HL-60 (cell line): ENCODE data around the gene CDIPT.
"Not testable (repeated sequence)": the region's sequence is repeated elsewhere in the genome, so short reads cannot be mapped to it uniquely, and the experiment has no call there.

Experiments used
- DNase-seq, 2 experiments: peaks; one replicate each; pipeline ENCODE4 v3.0.0-alpha.2; 2010 to 2020; ENCODE audit warnings: low read depth in 1 of 2, low spot score in 1 of 2
- H3K27ac ChIP-seq: fragments of 250-450 bp; sonication (Bioruptor Pico); replicated peaks from 2 replicates; pipeline ENCODE4 v1.5.1; 2020; ENCODE audit warnings: mild to moderate bottlenecking, moderate library complexity
- H3K27me3 ChIP-seq: fragments of 250-450 bp; sonication (Bioruptor Pico); 2 replicates; pipeline ENCODE4 v1.5.1; 2021; ENCODE audit warnings: mild to moderate bottlenecking, moderate library complexity; ENCODE audit not compliant: insufficient read depth, poor library complexity, severe bottlenecking
- H3K4me3 ChIP-seq: replicated peaks from 2 replicates; pipeline ENCODE4 v1.5.1; 2011; ENCODE audit warnings: mild to moderate bottlenecking, control low read depth, low read length; ENCODE audit not compliant: insufficient read depth
- GABPA ChIP-seq: IDR thresholded peaks from 2 replicates; pipeline ENCODE4 v1.6.1; 2012; ENCODE audit warnings: low read depth
- POLR2AphosphoS5 ChIP-seq: IDR thresholded peaks from 2 replicates; pipeline ENCODE4 v1.6.1; 2012; ENCODE audit warnings: low read depth
- SPI1 ChIP-seq: IDR thresholded peaks from 2 replicates; pipeline ENCODE4 v1.6.1; 2012; ENCODE audit warnings: low read depth, mild to moderate bottlenecking, borderline replicate concordance
- TF ChIP-seq, protein P1 (sequence below): IDR thresholded peaks from one replicate; pipeline ENCODE4 v1.5.1; 2011; ENCODE audit warnings: low read length, control low read depth, inconsistent platforms; ENCODE audit not compliant: insufficient read depth
- TF ChIP-seq, protein P2 (sequence below): IDR thresholded peaks from 2 replicates; pipeline ENCODE4 v1.6.1; 2012; ENCODE audit warnings: low read depth; ENCODE audit not compliant: insufficient replicate concordance

Gene CDIPT

GRCh38 chr16:29892458-29892813 is 29.4 kb upstream of the CDIPT start:
- TF ChIP-seq, protein P1, sequence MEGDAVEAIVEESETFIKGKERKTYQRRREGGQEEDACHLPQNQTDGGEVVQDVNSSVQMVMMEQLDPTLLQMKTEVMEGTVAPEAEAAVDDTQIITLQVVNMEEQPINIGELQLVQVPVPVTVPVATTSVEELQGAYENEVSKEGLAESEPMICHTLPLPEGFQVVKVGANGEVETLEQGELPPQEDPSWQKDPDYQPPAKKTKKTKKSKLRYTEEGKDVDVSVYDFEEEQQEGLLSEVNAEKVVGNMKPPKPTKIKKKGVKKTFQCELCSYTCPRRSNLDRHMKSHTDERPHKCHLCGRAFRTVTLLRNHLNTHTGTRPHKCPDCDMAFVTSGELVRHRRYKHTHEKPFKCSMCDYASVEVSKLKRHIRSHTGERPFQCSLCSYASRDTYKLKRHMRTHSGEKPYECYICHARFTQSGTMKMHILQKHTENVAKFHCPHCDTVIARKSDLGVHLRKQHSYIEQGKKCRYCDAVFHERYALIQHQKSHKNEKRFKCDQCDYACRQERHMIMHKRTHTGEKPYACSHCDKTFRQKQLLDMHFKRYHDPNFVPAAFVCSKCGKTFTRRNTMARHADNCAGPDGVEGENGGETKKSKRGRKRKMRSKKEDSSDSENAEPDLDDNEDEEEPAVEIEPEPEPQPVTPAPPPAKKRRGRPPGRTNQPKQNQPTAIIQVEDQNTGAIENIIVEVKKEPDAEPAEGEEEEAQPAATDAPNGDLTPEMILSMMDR, result no peak

GRCh38 chr16:29891525-29892457 is 28.8 kb upstream of the CDIPT start:
- DNase-seq, result peak; percentile 55
- H3K27me3 ChIP-seq, result no peaks in the 10 kb centered on the region

More at GRCh38 chr16:29892458-29892813, 29.4 kb upstream of the CDIPT start:
- Histone ChIP-seq H3K27ac (no peak overlapping the region), H3K27me3 (no peaks in the 10 kb centered on the region), H3K4me3 (no peak overlapping the region)
- no peak for DNase-seq

DNA sequence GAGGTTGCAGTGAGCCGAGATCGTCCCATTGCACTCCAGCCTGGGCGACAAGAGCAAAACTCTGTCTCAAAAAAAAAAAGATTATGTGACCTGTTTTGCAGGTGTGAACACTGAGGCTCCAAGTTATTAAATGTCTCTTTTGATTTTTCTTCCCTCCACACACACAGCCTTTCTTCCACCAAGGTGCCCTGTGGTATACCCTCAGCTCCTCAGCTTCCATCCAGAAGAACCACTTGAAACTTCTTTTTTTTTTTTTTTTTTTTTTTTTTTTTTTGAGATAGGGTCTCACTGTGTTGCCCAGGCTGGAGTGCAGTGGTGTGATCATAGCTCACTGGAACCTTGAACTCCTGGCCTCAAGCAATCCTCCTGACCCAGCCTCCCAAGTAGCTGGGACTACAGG is 26.3 kb upstream of the CDIPT start:
- not testable (repeated sequence) for H3K27ac ChIP-seq, DNase-seq, H3K27me3 ChIP-seq, H3K4me3 ChIP-seq

More at GRCh38 chr16:29891525-29892457, 28.8 kb upstream of the CDIPT start:
- Histone ChIP-seq H3K4me3 (no peak overlapping the region), H3K27ac (0 out of 2 replicates have a peak overlapping the region, but pooled peaks have one; percentile 4)
- TF ChIP-seq, protein P2, sequence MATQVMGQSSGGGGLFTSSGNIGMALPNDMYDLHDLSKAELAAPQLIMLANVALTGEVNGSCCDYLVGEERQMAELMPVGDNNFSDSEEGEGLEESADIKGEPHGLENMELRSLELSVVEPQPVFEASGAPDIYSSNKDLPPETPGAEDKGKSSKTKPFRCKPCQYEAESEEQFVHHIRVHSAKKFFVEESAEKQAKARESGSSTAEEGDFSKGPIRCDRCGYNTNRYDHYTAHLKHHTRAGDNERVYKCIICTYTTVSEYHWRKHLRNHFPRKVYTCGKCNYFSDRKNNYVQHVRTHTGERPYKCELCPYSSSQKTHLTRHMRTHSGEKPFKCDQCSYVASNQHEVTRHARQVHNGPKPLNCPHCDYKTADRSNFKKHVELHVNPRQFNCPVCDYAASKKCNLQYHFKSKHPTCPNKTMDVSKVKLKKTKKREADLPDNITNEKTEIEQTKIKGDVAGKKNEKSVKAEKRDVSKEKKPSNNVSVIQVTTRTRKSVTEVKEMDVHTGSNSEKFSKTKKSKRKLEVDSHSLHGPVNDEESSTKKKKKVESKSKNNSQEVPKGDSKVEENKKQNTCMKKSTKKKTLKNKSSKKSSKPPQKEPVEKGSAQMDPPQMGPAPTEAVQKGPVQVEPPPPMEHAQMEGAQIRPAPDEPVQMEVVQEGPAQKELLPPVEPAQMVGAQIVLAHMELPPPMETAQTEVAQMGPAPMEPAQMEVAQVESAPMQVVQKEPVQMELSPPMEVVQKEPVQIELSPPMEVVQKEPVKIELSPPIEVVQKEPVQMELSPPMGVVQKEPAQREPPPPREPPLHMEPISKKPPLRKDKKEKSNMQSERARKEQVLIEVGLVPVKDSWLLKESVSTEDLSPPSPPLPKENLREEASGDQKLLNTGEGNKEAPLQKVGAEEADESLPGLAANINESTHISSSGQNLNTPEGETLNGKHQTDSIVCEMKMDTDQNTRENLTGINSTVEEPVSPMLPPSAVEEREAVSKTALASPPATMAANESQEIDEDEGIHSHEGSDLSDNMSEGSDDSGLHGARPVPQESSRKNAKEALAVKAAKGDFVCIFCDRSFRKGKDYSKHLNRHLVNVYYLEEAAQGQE, result peak; percentile 39
- TF ChIP-seq POLR2AphosphoS5 (no peak), GABPA (no peak), SPI1 (peak; percentile 50; the same call in 1 of the 2 replicates)
- TF ChIP-seq, protein P1, result no peak

GRCh38 chr16:29883987-29884386 is 21.0 kb upstream of the CDIPT start:
- TF ChIP-seq SPI1 (no peak), POLR2AphosphoS5 (no peak), GABPA (no peak)
- TF ChIP-seq, protein P2, result no peak
- TF ChIP-seq, protein P1, result no peak
- H3K27ac ChIP-seq, result no peak overlapping the region
- H3K27me3 ChIP-seq, result no peaks in the 10 kb centered on the region
- no peak overlapping the region for H3K4me3 ChIP-seq
- DNase-seq, result no peak
